Subcutaneous adipose tissue (tissue), 4 donors: Measurements from ENCODE around the gene RBL1. TPM values are rescaled to one million over a fixed set of nuclear protein-coding genes. Genes with fewer than 3 reads are reported as not detected.

Experiments used
- total RNA-seq, 4 donors: library from RNA; depleted of rRNA; stranded (reverse); fragments of >200 nt; gene quantifications; one replicate each; pipeline ENCODE4 v1.1.0, GENCODE V29; 2016
- TF ChIP-seq, protein P1 (sequence below): fragments of 450-650 bp; IDR thresholded peaks from one replicate; pipeline ENCODE4 v1.5.1; 2016; ENCODE audit warnings: low read depth, mild to moderate bottlenecking, control low read depth, antibody characterized with exemption, moderate library complexity

Gene RBL1
- total RNA-seq, 4 donors from 2014 or later: 4.6 to 9.7 (median 6.5) TPM

DNA sequence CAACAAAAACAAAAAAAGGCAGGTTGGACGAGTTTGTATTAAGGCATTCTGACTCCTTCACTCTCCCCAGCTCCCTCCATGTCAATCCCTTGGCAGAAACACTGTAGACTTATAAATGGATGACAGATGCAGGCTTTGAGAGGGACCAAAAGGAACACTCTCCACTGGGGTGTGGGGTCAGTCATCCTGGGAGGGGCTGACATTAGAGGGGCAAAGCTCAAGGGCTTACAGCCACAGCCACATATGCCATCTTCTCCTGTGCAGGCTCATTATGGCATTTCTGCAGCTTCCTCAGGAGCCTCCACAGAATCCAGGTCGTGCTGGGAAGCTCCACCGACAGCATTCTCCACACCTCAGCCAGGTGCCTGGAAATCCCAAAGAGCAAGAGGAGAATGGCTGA, 33.0 kb upstream of the RBL1 start:
- TF ChIP-seq, protein P1, sequence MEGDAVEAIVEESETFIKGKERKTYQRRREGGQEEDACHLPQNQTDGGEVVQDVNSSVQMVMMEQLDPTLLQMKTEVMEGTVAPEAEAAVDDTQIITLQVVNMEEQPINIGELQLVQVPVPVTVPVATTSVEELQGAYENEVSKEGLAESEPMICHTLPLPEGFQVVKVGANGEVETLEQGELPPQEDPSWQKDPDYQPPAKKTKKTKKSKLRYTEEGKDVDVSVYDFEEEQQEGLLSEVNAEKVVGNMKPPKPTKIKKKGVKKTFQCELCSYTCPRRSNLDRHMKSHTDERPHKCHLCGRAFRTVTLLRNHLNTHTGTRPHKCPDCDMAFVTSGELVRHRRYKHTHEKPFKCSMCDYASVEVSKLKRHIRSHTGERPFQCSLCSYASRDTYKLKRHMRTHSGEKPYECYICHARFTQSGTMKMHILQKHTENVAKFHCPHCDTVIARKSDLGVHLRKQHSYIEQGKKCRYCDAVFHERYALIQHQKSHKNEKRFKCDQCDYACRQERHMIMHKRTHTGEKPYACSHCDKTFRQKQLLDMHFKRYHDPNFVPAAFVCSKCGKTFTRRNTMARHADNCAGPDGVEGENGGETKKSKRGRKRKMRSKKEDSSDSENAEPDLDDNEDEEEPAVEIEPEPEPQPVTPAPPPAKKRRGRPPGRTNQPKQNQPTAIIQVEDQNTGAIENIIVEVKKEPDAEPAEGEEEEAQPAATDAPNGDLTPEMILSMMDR: no peak

DNA sequence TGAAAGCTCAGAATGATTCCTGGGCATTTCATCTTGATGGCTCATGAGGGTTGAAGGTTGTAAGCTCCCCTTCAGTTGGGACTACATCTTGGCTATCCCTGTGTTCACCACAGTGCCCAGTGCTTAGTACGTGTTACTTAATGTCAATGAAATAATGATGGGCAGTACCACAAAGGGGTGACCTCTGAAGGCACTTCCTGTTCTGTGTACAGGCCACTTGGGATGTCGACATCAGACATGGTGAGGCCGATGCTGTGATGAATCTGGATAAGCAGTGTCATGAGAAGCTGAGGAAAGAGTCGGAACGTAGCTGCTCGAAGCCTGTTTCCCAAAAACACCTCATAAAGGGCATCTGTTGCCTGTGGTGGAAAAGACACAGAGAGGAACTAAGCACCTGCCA, 27.6 kb upstream of the RBL1 start:
- TF ChIP-seq, protein P1: no peak

DNA sequence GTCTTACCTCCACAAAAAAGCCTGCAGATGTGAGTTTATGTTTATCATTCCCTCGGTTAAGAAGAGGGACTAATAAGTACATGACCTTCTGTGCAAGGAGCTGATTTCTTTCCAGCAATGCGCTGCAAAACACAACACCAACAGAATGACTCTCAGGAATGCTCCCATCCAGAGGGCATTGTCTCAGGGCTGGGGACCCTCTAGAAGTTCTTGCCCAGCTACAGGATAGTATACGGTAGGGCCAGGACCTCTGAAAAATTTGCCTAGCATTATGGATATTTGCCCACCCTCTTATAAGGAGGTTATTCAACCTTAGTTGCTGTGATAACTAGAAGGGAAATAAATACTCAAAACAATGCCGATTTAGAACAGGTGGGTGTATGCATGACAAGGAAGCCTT, 24.7 kb upstream of the RBL1 start:
- TF ChIP-seq, protein P1: no peak

DNA sequence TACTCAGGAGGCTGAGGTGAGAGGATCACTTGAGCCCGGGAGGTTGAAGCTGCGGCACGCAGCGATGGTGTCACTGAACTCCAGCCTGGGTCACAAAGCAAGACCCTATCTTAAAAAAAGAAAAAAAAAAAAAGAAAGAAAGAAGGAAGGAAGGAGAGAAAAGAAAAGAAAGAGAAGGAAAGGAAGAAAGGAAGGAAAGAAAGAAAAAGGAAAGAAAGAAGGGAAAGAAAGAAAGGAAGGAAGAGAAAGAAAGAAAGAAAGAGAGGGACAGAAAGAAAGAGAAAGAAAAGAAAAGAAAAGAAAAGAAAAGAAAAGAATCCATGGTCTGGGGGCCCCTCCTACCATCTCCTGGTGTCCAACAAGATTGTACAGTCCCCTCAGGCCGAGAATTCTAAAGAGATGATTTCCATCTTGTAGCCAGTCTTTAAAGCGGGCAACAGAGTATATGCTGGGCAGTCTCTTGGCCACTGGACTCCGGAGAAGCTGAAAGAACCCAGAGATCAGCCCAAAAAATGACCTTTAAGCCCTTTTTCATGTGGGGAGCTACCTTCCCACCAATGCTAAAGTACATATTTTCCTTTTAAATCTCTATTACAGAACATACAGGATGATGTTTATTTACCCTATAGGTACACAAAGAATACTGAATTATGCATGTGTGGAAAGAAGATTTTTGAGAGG, 23.7 kb upstream of the RBL1 start:
- TF ChIP-seq, protein P1: no peak

DNA sequence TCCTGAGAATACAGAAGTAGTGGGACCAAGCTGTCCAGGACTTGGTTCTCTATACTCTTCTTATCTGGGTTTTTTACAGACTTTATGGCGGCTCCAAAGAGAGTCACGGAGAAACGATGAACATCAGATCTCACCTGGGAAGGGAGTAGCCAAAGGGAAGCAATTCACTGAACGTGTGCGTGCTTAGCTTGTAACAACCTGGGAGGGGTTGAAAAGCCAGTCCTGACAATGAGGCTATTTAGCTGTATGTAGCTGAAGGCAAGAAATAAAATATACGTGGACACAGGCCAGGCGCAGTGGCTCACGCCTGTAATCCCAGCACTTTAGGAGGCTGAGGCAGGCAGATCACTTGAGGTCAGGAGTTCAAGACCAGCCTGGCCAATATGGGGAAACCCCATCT, 18.2 kb upstream of the RBL1 start:
- TF ChIP-seq, protein P1: no peak

DNA sequence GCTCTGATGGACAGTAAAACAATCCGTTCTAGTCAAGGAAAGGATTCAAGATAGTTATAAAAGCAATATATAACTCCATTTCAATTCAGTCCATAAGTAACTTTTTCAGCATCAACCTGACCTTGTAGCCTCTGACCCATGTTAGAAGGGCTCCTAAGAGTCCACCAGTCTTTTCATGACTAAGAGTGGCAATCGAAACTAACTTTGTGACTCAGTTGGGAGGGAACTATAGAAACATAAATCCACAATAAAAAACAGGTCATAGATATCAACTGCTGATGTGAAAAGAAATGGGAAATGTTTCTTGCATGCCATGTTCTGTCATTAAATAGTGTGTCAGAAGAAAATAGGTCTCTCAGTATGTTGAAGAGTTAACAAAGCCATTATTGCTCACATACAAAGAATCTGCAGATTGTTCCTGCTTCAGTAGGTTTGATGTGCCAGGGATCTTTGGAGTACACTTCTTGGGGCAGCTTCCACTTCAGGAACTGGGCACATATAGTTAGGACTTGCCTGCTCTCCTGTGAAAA, 16.2 kb upstream of the RBL1 start:
- TF ChIP-seq, protein P1: no peak

DNA sequence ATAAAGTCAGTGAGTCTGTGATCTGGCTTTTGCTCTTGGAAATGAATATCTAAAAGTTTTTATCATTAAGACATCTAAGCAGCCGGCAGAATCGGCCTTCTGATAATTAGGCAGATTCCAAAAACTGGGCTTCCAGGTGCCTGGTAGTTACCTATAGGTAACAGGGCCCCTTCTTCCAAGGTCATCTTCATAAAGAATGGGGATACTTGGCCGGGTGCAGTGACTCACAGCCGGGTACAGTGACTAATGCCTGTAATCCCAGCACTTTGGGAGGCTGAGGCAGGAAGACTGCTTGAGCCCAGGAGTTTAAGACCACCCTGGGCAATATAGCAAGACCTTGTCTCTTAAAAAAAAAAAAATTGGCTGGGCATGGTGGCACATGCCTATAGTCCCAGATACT, 12.9 kb upstream of the RBL1 start:
- TF ChIP-seq, protein P1: no peak
